Pulmonary artery endothelial cell (primary cell): ENCODE data around the gene KRTAP5-11. TPM values are rescaled to one million over a fixed set of nuclear protein-coding genes. Genes with fewer than 3 reads are reported as not detected.
"Not testable (repeated sequence)": the region's sequence is repeated elsewhere in the genome, so short reads cannot be mapped to it uniquely, and the experiment has no call there.

ENCODE experiments used
- DNase-seq: peaks from one replicate; pipeline ENCODE4 v3.0.0-alpha.2; 2011; ENCODE audit warnings: low read depth, low spot score
- total RNA-seq: library from RNA; depleted of rRNA; stranded (reverse); fragments of >200 nt; gene quantifications from 2 replicates; pipeline ENCODE4 v1.2.3, GENCODE V29; 2014

KRTAP5-11 gene
- total RNA-seq, 1 donor from 2014 or later = not detected

DNA sequence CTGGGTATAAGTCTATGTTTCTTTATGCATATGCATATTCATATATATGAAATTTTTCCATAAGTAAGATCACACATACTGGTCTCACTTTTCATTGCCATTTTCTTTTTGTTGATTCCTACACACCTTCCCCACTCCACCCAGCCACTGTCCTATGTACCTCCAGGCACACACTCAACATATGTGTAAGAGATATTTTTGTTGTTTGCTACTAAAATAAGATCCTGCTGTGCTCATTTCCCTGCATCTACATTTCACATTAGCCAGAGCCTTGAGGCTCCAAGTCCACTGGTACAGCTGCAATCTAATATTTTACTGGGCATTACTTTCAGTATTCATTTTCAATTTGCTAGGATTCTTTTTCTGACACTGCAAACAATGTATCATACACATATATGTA is 25.4 kb downstream of the KRTAP5-11 start:
- no peak for DNase-seq

DNA sequence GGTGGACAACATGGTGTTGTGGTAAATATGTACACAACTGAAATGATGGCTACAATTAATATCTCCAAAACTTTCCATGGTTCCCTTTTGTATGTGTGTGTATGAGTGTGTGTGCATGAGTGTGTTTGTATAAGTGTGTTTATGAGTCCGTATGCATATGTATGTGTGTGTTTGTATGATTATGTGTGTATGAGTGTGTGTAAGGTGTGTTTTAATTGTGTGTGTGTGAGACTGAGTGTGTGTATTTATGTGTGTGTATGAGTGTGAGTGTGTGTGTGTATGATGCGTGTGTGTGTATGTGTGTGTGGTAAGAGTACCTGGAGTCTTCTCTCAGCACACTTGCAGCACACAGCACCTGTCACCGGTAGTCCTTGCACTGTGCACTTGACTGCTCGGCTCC is 26.7 kb downstream of the KRTAP5-11 start:
- DNase-seq = no peak

DNA sequence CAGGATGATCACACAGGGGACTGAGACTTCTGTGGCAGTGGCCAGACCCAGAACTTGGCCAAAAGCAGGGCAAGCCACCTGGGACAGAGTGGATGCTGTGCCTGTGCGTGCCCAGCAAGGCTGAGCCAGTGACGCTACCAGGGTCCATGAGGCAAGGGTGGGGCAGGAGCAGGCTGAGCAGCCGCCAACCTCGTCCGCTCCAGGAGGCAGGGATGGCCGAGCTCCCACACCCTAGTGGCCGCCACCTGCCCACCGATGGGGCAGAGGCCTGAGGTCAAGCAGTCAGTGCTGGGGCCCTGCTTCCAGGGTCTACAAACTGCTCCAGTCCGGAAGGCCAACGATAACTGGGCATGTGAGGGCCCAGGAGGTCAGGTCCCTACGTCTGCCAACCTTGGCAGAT is 27.2 kb downstream of the KRTAP5-11 start:
- no peak for DNase-seq

DNA sequence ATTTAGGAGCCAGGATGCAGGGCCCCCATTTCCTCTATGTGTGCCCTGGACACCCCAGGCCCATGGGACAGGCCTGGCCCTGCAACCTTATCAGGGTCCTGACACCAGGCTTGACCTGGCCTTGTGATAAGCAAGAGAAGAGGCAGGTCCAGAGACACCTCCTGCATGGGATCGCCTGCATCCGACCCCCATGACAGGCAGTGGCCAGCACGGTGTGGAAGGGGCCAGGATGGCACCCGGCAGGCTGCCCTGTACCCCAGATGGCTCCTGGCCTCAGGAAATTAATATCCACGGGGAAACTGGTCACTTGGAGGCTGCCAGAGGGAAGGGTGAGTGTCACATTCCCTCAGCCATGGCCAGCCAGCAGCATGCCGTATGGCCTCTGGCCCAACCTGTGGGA is 27.7 kb downstream of the KRTAP5-11 start:
- DNase-seq = no peak

DNA sequence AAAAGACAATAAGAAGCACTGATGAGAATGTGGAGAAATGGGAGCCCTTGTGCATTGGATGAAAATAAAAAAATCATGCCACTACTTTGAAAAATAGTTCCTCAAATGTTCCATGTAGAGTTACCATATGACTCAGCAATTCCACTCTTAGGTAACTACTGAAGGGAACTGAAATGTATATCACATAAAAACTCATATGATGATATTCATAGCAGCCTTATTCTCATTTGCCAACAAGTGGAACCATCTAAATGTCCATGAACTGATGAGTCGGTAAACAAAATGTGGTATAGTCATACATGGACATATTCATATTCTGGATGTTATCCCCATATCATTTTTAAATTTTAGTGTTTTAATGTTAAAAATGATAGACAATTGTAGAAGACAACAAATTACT is 31.0 kb downstream of the KRTAP5-11 start:
- no peak for DNase-seq

DNA sequence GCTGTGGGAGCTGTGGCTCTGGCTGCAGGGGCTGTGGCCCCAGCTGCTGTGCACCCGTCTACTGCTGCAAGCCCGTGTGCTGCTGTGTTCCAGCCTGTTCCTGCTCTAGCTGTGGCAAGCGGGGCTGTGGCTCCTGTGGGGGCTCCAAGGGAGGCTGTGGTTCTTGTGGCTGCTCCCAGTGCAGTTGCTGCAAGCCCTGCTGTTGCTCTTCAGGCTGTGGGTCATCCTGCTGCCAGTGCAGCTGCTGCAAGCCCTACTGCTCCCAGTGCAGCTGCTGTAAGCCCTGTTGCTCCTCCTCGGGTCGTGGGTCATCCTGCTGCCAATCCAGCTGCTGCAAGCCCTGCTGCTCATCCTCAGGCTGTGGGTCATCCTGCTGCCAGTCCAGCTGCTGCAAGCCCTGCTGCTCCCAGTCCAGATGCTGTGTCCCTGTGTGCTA is 33.9 kb downstream of the KRTAP5-11 start:
- no peak for DNase-seq

DNA sequence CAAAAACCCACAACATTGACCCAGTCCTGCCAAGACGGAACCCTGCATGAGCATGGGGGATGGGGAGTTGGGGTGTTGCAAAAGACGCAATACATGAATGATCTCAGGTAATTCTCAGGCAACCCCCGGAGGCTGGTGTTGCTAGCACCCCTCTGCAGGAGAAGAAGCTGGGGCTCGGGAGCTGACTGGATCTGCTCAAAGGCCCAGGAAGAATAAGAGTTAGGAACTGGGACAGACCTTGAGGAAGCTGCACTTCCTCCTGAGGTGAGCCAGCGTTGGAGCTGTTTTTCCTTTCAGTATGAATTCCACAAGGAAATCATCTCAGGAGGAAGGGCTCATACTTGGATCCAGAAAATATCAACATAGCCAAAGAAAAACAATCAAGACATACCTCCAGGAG is 34.6 kb downstream of the KRTAP5-11 start, which contains the start of gene KRTAP5-9:
KRTAP5-9 (plus strand) TSS at position 301 of the 400 bp plus-strand sequence. CDS start 238 bp downstream, outside the sequence.
- DNase-seq = no peak

DNA sequence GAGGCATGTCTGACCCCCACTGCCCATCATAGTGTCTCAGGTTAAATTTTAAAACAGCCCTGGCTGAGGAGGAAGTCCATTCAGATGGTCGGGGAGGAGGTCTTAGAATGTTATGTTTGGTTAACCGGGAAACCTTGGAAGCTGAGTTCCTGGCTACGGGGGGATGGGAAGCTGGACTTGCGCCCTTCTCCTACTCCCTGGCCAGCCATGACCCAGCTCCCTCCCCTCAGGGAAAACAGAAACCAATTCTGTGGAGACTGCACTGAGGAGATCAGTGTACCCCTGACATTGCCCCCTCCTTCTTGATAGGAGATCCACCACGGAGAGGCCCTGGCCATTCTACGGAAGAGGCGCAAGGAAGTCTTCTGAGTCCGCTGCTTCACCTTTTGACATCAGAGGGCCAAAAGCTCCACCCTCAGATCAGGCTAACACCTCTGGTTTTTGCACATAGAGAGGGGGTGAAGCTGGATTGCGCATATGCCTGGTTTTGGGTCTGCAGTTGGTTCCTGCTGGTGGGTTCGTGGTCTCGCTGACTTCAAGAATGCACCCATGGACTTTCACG is 37.2 kb downstream of the KRTAP5-11 start:
- no peak for DNase-seq

DNA sequence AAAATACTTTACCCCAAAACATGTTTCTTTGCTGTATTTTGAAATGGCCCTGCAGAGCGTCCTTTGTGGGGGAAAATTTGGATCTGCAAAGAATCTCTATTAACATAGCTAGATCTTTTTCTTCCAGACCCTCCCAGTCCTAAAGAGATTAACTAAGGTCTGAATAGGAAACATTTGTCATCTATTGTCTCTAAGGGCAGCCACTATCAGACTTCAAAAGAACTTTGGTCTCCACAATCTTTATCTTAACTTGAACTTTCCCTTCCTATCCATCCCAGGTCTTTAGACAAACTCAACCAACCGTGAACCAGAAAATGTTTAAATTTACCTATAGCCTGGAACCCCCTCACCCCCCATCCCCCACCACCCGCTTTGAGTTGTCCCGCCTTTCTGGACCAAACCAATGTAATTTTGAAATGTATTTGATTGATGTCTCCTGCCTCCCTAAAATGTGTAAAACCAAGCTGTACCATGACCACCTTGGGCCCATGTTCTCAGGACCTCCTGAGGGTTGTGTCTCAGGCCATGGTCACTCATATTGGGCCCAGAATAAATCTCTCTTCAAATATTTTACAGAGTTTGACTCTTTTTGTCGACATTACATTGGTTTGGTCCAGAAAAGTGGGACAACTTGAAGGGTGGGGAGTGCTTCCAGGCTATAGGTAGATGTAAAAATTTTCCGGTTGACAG is 38.0 kb downstream of the KRTAP5-11 start:
- no peak for DNase-seq

DNA sequence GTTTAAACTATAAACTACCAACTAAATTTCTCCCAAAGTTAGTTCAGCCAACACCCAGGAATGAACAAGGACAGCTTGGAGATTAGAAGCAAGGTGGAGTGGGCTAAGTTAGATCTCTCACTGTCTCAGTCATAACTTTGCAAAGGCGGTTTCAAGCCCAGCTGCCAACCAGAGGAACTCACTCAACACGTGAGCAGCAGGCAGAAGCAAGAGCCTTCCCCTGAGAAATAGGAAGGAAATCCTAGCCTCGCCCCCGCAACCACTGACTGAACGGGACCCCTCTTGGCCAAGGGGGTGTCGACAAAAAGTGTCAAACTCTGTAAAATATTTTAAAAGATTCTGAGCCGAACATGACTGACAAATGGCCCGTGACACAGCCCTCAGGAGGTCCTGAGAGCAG is 38.8 kb downstream of the KRTAP5-11 start:
- no peak for DNase-seq

DNA sequence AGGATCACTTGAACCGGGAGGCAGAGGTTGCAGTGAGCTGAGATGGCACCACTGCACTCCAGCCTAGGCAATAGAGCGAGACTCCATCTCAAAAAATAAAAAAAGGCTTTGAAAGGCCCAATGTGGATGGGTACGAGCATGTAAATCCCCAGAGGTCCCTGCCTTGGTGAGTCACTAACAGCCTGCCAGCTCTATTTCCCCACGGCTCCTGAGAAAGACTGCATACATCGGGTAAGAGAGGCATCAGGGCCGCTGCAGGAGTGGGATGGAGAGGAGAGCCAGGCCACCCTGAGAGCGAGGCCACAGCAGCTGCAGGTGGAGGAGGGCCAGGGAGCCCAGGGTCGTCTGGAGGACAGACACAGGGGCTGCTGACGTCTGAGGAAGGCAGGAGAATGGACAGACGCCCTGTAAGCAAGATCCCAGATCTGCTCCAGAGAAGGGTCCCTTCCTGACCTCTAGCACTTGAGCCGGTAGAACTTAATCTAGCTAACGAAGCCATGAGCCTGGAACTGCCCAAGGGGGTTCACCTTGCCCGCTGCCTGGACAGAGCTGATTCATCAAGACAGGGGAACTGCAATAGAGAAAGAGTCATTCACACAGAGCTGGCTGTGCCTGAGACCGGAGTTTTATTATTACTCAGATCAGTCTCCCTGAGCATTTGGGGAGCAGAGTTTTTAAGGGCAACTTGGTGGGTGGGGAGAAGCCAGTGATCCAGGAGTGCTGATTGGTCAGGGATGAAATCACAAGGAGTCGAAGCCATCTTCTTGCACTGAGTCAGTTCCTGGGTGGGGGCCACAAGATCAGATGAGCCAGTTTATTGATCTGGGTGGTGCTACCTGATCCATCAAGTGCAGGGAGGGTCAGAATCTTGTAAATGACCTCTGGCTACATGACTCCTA is 39.5 kb downstream of the KRTAP5-11 start:
- DNase-seq = no peak

DNA sequence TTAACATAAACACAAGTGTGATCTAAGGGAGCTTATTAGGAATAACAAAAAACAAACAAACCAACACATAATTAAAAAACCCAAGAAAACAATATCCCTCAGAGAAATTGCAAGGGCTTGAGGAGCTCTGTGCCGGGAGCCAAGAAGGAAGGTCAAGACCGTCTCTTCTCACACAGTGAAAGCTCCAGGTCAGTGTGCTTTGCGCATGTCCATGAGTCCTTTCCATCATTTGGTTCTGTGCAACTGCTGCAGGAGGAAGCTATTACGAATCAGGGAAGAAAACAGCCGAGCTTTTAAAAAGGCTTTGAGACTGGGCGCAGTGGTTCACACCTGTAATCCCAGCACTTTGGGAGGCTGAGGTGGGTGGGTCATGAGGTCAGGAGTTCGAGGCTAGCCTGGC is 40.3 kb downstream of the KRTAP5-11 start:
- DNase-seq = no peak

DNA sequence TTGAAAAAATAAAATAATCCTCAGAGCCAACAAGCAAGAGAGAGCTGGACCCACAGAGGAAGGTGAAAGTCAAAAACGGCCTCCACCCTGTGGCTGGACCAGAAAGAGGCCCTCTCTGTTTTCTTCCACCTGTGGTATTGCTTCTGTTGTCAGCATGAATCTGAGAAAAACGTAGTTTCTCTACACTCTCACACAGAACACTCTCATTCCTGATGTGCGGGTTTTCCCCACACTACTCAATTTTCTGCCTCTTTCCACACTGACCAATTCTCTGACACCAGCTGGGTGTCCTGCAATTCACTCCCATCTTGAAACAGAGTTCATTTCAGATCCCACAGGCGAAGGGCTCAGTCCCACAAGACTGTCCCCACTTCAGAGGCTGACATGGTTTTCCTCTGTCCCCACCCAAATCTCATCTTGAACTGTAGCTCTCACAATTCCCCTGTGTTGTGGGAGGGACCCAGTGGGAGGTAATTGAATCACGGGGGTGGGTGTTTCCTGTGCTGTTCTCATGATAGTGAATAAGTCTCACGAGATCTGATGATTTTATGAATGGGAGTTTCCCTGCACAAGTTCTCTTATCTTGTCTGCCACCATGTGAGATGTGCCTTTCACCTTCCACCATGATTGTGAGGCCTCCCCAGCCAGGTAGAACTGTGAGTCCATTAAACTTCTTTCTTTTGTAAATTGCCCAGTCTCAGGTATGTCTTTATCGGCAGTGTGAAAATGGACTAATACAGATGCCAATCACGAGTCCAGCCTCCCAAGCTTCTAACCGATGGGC is 42.0 kb downstream of the KRTAP5-11 start:
- not testable (repeated sequence) for DNase-seq

DNA sequence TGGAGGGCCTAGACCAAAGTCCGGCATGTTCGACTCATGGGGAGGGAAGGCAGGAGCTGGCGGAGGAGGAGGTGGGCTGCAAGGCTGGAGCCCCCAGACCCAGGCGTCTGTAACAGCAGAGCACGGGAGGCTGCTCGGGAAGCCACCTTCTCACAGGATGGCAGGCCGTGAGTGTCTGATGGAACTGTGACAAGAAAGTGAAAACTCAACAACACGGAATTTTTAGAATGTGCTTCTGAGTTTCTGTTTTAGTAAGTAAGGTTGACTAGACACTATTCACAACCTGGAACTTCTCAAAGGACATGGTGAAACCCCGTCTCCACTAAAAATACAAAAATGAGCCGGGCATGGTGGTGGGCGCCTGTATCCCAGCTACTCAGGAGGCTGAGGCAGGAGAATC is 42.7 kb downstream of the KRTAP5-11 start:
- DNase-seq = not testable (repeated sequence)

DNA sequence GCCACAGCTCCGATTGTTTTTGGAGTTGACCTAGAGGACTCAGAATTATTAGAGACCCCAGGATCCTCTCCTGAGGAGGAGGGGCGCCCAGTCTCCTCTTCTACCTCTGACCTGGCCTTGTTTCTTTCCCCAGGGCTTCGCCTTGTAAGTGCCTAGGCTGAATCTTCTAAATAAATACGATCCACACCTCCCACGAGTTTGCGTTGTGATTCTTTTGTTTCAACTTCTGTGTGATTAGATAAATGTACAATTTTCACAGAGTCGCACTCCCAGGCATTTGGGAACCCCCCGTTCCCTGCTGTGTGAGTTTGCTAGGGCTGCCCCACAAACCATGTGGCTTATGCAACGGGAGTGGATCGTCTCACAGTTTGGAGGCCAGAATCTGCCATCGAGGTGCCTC is 43.7 kb downstream of the KRTAP5-11 start:
- DNase-seq = no peak

DNA sequence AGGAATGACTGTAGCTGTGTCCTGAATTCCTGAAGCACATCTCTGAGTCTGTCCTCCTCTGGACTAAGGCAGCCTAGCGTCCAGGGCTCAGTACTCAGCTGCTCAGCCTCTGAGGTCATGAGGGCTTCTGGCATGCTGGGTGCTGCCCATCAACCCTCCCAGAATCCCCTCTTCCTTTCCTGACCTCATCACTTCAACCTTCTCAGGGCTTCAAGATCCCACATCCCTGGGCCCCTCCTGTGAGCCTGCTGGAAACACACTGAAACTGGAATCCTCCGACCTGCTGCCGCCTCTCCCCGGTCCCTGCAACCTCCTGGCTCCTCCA is 44.0 kb downstream of the KRTAP5-11 start:
- no peak for DNase-seq

DNA sequence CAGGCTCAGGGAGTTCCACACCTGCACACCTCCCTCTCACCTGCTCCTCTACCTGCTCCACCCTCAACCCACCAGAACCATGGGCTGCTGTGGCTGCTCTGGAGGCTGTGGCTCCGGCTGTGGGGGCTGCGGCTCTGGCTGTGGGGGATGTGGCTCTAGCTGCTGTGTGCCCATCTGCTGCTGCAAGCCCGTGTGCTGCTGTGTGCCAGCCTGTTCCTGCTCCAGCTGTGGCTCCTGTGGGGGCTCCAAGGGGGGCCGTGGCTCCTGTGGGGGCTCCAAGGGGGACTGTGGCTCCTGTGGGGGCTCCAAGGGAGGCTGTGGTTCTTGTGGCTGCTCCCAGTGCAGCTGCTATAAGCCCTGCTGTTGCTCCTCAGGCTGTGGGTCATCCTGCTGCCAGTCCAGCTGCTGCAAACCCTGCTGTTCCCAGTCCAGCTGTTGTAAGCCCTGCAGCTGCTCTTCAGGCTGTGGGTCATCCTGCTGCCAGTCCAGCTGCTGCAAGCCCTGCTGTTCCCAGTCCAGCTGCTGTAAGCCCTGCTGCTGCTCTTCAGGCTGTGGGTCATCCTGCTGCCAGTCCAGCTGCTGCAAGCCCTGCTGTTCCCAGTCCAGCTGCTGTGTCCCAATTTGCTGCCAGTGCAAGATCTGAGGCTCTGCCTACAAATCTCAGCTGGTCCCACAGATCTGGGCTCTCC is 44.6 kb downstream of the KRTAP5-11 start, which contains the start of gene KRTAP5-8:
KRTAP5-8 (plus strand) TSS at position 49 of the 689 bp plus-strand sequence; CDS start at position 80, 31 bp downstream.
- DNase-seq = not testable (repeated sequence)

DNA sequence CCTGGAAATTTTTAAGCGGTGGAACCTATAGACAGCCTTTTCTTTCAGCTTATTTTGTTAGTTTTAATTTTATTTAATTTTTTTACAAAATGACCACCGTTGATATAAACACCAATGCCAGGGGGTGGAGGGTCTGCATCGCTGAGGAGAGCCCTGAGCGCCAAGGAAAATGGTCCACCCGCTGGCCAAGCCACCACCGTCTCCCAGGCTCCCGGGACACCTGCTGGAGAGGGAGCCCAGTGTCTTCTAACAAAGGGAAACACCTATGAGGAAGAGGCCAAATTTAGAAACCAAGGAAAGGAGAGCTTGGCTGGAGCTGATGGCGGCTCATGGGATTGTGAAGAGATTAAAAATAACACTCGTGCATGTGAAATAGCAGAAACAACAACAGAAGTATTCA is 45.1 kb downstream of the KRTAP5-11 start:
- DNase-seq = no peak

DNA sequence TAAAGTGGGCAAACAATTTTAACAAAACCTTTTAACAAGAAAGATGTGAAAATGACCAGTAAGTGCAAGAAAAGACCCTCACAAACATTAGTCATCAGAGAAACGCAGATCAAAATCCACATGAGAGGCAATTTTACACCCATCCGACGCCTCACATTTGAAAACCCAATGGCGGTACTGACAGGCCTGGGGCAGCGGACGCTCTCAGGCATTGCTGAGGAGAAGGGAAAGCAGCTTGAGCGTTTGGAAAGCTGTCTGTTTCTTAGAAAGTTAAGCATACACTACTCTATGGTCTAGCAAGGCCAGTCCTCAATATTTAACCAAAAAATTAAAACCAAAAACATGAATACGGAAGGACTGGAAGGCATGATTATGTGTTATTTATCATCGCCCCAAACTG is 46.9 kb downstream of the KRTAP5-11 start:
- DNase-seq = no peak

DNA sequence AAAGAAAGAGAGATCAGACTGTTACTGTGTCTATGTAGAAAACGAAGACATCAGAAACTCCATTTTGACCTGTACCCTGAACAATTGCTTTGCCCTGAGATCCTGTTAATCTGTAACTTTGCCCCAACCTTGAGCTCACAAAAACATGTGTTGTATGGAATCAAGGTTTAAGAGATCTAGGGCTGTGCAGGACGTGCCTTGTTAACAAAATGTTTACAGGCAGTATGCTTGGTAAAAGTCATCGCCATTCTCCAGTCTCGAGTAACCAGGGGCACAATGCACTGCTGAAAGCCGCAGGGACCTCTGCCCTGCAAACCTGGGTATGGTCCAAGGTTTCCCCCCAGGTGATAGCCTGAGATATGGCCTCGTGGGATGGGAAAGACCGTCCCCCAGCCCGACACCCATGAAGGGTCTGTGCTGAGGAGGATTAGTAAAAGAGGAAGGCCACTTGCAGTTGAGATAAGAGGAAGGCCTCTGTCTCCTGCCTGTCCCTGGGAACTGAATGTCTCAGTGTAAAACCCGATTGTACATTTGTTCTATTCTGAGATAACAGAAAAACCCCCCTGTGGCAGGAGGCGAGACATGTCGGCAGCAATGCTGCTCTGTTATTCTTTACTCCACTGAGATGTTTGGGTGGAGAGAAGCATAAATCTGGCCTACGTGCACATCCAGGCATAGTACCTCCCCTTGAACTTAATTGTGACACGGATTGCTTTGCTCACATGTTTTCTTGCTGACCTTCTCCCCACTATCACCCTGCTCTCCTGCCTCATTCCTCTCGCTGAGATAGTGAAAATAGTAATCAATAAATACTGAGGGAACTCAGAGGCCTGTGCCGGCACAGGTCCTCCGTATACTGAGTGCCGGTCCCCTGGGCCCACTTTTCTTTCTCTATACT is 47.7 kb downstream of the KRTAP5-11 start:
- not testable (repeated sequence) for DNase-seq
